Measurements from ENCODE around the gene ARF5. TPM values are rescaled to one million over a fixed set of nuclear protein-coding genes. Genes with fewer than 3 reads are reported as not detected.

Gene ARF5
- total and polyA plus RNA-seq, 10 donors: 79.5 to 197 (median 117) TPM

DNA sequence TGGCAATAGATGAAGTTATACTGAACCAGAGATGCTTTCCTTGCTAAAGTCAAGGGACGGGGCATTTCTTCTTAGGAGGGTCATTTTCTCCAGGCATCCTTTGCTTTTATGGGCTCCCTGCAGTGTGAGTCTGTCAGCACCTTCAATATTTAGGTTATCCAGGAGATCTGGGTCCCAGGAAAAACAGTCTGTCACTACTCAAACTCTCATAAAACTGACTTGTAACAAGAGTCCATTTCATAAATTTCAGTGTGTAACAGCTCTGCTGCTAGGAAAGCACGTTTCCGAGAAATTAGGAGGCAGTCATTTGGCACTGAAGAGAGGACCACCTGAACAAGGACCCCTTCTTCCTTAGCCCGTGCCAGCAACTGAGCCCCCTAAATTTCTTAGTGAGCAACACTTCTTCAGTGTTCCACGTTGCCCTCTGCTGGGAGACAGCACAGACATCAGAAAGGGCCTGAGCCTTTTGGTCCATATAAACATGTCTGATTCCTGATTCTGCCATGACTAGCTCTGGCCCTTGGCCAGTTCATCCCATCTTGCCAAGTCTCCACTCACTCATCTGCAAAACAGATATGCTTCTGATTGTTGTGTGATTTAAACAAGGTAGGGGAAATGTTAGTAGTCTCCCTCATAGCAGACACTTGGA is 10.1 kb upstream of the ARF5 start:
- Histone ChIP-seq H3K4me3 (no peak overlapping the region), H3K27me3 (replicated peaks in 1 of 7) (no peaks in the 10 kb centered on the region), H3K9me3 (no peaks in the 10 kb centered on the region), H3K27ac (no peak overlapping the region), H3K36me3 (peaks cover 0 to 69% (median 35%) of the 10 kb centered on the region in 6 donors), H3K4me1 (peaks cover 17 to 43% (median 28%) of the 10 kb centered on the region in 6 donors)
- no peak for DNase-seq
- WGBS, 5 donors: 81 to 89% (median 87%) methylated on average over 5 of the region's 5 CpGs
- intact Hi-C loops (cut with DNase I; ENCODE audit: low total_unique reads): no loop called here
- no peak for TF ChIP-seq POLR2AphosphoS5 (IDR thresholded peaks at IDR 0.05)
- no peak for TF ChIP-seq POLR2A (IDR thresholded peaks at IDR 0.05)
- TF ChIP-seq, protein P1, sequence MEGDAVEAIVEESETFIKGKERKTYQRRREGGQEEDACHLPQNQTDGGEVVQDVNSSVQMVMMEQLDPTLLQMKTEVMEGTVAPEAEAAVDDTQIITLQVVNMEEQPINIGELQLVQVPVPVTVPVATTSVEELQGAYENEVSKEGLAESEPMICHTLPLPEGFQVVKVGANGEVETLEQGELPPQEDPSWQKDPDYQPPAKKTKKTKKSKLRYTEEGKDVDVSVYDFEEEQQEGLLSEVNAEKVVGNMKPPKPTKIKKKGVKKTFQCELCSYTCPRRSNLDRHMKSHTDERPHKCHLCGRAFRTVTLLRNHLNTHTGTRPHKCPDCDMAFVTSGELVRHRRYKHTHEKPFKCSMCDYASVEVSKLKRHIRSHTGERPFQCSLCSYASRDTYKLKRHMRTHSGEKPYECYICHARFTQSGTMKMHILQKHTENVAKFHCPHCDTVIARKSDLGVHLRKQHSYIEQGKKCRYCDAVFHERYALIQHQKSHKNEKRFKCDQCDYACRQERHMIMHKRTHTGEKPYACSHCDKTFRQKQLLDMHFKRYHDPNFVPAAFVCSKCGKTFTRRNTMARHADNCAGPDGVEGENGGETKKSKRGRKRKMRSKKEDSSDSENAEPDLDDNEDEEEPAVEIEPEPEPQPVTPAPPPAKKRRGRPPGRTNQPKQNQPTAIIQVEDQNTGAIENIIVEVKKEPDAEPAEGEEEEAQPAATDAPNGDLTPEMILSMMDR (IDR thresholded peaks at IDR 0.05 in 8 of 11, conservative IDR thresholded peaks at IDR 0.05 in 3 of 11): no peak

DNA sequence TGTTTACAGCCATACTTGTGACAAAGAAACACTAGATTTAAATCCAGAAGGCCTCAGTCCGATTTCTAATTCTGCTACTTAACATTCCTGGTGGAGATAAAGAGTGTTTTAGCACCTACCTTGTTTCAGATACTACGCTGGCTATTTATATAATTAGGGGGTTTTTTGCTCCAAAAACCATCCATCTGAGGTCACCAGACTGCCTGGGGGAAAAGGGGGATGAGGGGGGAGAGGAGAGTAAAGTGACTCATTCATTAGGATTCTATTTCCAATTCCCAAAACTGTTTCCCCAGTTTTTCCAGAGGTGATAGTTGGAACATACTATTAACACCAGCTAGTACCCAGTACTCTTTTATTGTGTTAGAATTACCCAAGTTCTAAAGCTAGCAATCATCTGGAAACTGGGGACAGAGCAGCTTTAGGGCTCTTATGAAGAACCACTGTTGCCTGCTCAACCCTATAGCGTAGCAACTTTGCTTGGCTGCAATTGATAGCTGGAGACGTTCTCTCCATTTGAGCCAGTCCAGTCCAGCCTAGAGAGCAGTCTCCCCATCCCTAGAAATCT is 9.4 kb upstream of the ARF5 start:
- TF ChIP-seq POLR2A (IDR thresholded peaks at IDR 0.05) (no peak), POLR2AphosphoS5 (IDR thresholded peaks at IDR 0.05) (no peak)
- TF ChIP-seq, protein P1 (IDR thresholded peaks at IDR 0.05 in 8 of 11, conservative IDR thresholded peaks at IDR 0.05 in 3 of 11): no peak
- no peak for DNase-seq
- 85 to 94% (median 93%) methylated on average over 4 of the region's 4 CpGs for WGBS, 5 donors
- Histone ChIP-seq H3K27ac (no peak overlapping the region), H3K27me3 (replicated peaks in 1 of 7) (no peaks in the 10 kb centered on the region), H3K9me3 (no peaks in the 10 kb centered on the region), H3K4me1 (peaks cover 24 to 49% (median 34%) of the 10 kb centered on the region in 6 donors), H3K36me3 (peaks cover 0 to 74% (median 35%) of the 10 kb centered on the region in 6 donors), H3K4me3 (no peak overlapping the region)
- intact Hi-C loops (cut with DNase I; ENCODE audit: low total_unique reads): no loop called here

DNA sequence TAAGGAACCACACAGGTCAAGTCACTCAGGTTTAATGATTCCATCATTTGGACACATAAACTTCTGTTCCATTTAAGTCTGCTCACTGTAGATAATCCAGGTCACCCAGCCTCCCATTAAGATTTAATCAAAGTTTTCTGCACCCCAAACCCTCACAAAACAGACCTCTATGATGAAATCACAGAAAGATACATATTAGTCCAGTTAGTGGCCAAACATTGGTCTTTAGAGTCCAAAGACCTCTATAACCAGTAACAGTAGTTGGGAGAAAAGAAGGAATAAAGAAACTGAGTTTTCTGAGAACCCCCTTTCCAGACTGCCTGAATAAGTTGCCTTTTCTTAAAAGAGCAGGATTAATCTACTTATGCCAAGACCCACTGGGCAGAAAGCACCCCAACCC is 7.6 kb upstream of the ARF5 start:
- Histone ChIP-seq H3K36me3 (peaks cover 0 to 64% (median 35%) of the 10 kb centered on the region in 6 donors), H3K27me3 (replicated peaks in 1 of 7) (no peaks in the 10 kb centered on the region), H3K27ac (no peak overlapping the region), H3K9me3 (no peaks in the 10 kb centered on the region), H3K4me3 (no peak overlapping the region), H3K4me1 (peaks cover 31 to 63% (median 48%) of the 10 kb centered on the region in 6 donors)
- no peak for DNase-seq
- intact Hi-C loops (cut with DNase I; ENCODE audit: low total_unique reads): loop anchor here (10.0 kb wide), 2 partner anchors 186 to 624 kb away; partner anchors contain the start of gene ZNF800
- TF ChIP-seq POLR2A (IDR thresholded peaks at IDR 0.05) (no peak), POLR2AphosphoS5 (IDR thresholded peaks at IDR 0.05) (no peak)
- TF ChIP-seq, protein P1 (IDR thresholded peaks at IDR 0.05 in 8 of 11, conservative IDR thresholded peaks at IDR 0.05 in 3 of 11): no peak

DNA sequence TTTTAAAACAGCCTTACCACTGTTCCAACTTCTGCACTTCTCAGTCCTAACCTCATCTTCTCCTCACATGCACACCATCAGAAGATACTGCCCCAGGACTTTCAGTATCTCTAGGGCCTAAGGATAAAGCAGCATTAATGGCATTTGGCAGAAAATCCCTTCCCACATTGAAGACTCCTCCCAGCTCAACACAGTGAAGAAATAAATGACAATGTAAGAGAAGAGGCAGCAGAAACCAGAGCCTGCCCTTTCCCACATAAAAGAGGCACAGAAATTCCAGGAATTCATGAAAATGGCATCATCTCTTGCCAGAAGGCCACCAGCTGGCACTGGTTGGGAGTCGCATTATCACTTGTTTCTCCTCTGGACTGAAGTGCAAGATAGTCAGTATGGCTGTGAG is 6.5 kb upstream of the ARF5 start:
- WGBS, 5 donors: 93 to 100% (median 94%) methylated on average over 1 of the region's 1 CpG
- Histone ChIP-seq H3K27me3 (replicated peaks in 1 of 7) (no peaks in the 10 kb centered on the region), H3K9me3 (no peaks in the 10 kb centered on the region), H3K36me3 (peaks cover 0 to 62% (median 35%) of the 10 kb centered on the region in 6 donors), H3K27ac (no peak overlapping the region), H3K4me1 (peaks cover 31 to 74% (median 52%) of the 10 kb centered on the region in 6 donors), H3K4me3 (no peak overlapping the region)
- intact Hi-C loops (cut with DNase I; ENCODE audit: low total_unique reads): loop anchor here (10.0 kb wide), 2 partner anchors 187 to 623 kb away; partner anchors contain the start of gene ZNF800
- DNase-seq: no peak
- no peak for TF ChIP-seq POLR2AphosphoS5 (IDR thresholded peaks at IDR 0.05)
- no peak for TF ChIP-seq POLR2A (IDR thresholded peaks at IDR 0.05)
- TF ChIP-seq, protein P1 (IDR thresholded peaks at IDR 0.05 in 8 of 11, conservative IDR thresholded peaks at IDR 0.05 in 3 of 11): no peak
